ENCODE measurements around the gene C19orf38. TPM values are rescaled to one million over a fixed set of nuclear protein-coding genes. Genes with fewer than 3 reads are reported as not detected.
A peak's percentile ranks its signal among the peaks of the same experiment; 100 is the strongest.
"Not testable (repeated sequence)": the region's sequence is repeated elsewhere in the genome, so short reads cannot be mapped to it uniquely, and the experiment has no call there.

Gene C19orf38
- total and polyA plus RNA-seq, 12 donors, result 0.27 to 4.0 (median 0.64) TPM; not detected in 1

DNA sequence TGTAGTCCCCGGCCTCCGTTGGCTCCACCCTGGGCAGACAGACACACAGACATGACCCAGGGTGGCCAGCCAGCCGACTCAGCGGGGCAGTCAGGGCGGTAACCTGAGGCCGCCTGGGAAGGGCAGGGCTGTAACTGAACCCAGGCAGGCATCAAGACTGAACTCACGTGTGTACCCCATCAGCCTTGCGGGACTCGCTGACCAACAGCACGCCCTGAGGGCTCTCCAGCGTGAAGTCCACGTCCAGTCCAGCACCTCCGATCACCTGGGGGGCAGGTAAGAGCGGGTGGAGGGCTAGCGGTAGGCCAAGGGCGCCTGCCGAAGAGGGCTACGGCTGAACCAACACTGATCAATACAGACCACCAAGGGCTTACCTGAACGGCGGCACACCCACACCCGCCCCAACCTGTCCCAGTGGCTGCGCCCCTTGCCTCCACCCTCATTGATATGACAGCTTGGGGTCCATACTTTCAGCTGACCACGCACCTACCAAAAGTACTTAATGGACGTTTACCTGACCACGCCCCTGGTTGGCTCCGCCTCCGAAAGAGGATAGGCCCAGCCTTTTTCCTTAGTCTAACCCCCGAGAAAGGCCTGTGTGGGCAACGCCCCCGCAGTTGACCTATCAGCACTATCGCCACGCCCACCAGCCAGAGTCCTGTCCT lies 13.0 kb upstream of the C19orf38 start:
- TF ChIP-seq, protein P1, sequence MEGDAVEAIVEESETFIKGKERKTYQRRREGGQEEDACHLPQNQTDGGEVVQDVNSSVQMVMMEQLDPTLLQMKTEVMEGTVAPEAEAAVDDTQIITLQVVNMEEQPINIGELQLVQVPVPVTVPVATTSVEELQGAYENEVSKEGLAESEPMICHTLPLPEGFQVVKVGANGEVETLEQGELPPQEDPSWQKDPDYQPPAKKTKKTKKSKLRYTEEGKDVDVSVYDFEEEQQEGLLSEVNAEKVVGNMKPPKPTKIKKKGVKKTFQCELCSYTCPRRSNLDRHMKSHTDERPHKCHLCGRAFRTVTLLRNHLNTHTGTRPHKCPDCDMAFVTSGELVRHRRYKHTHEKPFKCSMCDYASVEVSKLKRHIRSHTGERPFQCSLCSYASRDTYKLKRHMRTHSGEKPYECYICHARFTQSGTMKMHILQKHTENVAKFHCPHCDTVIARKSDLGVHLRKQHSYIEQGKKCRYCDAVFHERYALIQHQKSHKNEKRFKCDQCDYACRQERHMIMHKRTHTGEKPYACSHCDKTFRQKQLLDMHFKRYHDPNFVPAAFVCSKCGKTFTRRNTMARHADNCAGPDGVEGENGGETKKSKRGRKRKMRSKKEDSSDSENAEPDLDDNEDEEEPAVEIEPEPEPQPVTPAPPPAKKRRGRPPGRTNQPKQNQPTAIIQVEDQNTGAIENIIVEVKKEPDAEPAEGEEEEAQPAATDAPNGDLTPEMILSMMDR (IDR thresholded peaks at IDR 0.05), result no peak
- H3K27ac ChIP-seq, result peak overlapping the region; percentile 54 to 99 (median 98)
- no peaks in the 10 kb centered on the region for H3K27me3 ChIP-seq
- peaks cover 0 to 20% (median 6%) of the 10 kb centered on the region in 11 donors for H3K9me3 ChIP-seq
- H3K4me1 ChIP-seq, result peaks cover 0 to 16% (median 5%) of the 10 kb centered on the region in 9 donors
- H3K4me3 ChIP-seq, result peak overlapping the region in 9 of 10 donors; percentile 6 to 86 (median 75)
- H3K36me3 ChIP-seq, result peaks cover 0 to 51% (median 21%) of the 10 kb centered on the region in 9 donors
- intact Hi-C loops (cut with DNase I), result loop anchor here in 1 of 10 donors (2.0 kb wide), 1 partner anchor 116 kb away; the partner anchor contains the start of gene DNM2
- no peak for DNase-seq
- 53% methylated on average over 32 of the region's 32 CpGs for WGBS, 2 donors
- peak in 1 of 8 donors; percentile 0 for ATAC-seq

DNA sequence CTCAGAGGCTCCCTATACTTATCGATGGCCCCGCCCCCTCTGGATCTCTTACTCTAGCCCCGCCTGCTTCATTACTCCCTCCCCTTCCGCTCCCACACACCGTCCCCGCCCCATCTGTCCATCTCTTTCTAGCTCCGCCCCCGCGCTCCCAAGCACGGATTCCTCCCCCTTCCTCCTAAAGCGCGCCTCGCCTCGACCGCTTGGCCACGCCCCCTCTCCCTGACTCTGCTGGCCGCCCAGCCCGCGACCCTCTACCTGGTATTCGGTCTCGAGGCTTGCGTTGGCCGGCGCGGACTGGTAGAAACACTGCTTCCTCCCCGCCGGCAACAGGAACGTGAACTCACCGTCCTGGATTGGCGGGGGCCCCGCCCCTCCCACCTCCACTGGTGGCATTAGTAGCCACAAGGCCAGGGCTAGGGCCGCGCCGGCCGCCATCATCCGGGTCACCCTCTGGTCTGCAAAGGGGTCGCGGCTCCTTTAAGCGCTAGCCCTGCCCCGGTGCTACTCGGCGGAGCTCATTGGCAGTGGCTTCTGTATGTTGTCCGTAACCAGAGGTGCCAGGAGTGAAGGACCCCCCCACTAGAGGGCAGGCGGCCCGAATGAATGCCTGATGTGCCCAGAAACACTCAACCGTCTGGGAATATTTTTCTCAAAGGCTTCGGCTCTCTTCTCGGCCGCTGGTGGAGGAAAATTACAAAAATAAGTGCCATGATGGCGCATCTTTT lies 12.3 kb upstream of the C19orf38 start, which contains the start of gene TMED1:
Gene TMED1 (minus strand): TSS at position 459 of the 725 bp plus-strand sequence. CDS start 21 bp downstream, at position 438.
- Histone ChIP-seq H3K27ac (peak within 1 kb of the TSS; percentile 94 to 99 (median 98)), H3K9me3 (peaks cover 0 to 20% (median 6%) of the 10 kb centered on the region in 11 donors), H3K27me3 (no peaks in the 10 kb centered on the region), H3K4me3 (peak within 1 kb of the TSS; percentile 55 to 86 (median 72)), H3K4me1 (peaks cover 0 to 16% (median 5%) of the 10 kb centered on the region in 9 donors), H3K36me3 (peaks cover 0 to 44% (median 14%) of the 10 kb centered on the region in 9 donors)
- TF ChIP-seq, protein P1 (IDR thresholded peaks at IDR 0.05), result peak in 7 of 9 donors; percentile 16 to 58 (median 43)
- WGBS, 2 donors, result 0 to 1% methylated on average over 49 to 50 of the region's 50 CpGs
- intact Hi-C loops (cut with DNase I), result loop anchor here in 2 of 10 donors (1.0 to 2.0 kb wide), 3 partner anchors 29 to 119 kb away; partner anchors contain the start of gene DNM2 (in 1 of the 2)
- peak; percentile 91 to 96 (median 94) for ATAC-seq
- DNase-seq, result peak; percentile 97 to 100

DNA sequence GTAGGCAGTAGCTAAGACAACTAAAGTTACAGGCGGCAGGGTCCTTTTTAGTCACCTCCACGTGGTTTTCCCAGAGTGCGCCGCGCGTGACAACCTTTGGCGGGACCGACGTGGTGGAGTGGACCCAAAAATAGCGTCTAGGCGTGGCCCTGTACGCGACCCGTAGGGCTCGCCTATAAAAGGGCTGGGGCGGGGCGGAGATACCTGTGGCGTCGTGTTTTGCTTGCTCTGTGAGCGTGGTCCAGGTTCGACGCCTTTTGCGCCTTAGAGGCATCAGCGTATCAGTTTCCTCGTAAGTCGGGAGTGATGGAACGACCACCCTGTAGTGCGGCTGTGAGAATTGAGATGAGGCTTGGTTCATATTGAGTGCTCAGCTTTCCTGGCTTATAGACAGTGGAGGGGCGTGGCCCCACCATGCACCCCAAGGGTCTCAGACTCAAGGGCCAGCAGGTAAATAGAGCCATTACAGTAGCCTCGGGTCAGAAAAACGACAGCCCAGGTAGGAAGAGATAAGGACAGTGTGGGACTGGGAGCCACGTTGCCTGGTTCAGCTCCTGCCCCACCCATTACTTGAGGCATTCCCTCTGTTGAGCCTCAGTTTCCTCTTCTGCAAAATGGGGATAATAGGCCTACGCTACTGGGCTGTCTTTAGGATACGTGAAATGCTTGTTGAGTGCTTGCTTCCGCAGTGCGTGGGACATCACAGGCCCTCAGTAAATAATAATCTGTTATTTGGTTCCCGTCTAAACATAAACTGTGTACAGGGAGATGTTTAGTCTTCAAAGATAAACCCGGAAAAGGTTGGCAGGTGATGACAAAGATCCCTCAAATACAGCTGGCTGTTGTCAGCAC lies 11.5 kb upstream of the C19orf38 start:
- H3K9me3 ChIP-seq, result peaks cover 0 to 20% (median 6%) of the 10 kb centered on the region in 11 donors
- peak; percentile 49 to 68 (median 63) for ATAC-seq
- H3K36me3 ChIP-seq, result peaks cover 0 to 36% (median 13%) of the 10 kb centered on the region in 9 donors
- TF ChIP-seq, protein P1 (IDR thresholded peaks at IDR 0.05), result no peak
- intact Hi-C loops (cut with DNase I), result loop anchor here in 1 of 10 donors (1.0 to 2.0 kb wide), 2 partner anchors 28 to 119 kb away; no protein-coding TSS in a partner anchor
- no peaks in the 10 kb centered on the region for H3K27me3 ChIP-seq
- H3K27ac ChIP-seq, result peak overlapping the region; percentile 94 to 99 (median 98)
- H3K4me1 ChIP-seq, result peaks cover 0 to 16% (median 5%) of the 10 kb centered on the region in 9 donors
- peak overlapping the region in 9 of 10 donors; percentile 55 to 86 (median 75) for H3K4me3 ChIP-seq
- WGBS, 2 donors, result 27 to 33% methylated on average over 38 of the region's 38 CpGs
- peak; percentile 88 to 89 for DNase-seq

DNA sequence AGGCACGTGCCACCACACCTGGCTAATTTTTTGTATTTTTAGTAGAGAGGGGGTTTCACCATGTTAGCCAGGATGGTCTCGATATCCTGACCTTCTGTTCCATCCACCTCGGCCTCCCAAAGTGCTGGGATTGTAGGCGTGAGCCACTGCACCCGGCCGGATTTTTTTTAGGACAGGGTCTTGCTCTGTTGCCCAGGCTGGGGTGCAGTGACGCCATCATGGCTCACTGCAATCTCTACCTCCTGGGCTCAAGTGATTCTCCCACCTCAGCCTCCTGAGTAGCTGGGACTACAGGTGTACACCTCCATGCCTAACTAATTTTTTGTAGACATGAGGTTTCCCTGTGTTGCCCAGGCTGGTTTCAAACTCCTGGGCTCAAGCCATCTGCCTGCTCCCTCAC lies 10.6 kb upstream of the C19orf38 start:
- DNase-seq, H3K4me3 ChIP-seq, H3K27me3 ChIP-seq, ATAC-seq, H3K27ac ChIP-seq: not testable (repeated sequence)
- peaks cover 0 to 16% (median 5%) of the 10 kb centered on the region in 9 donors for H3K4me1 ChIP-seq
- peaks cover 0 to 20% (median 6%) of the 10 kb centered on the region in 11 donors for H3K9me3 ChIP-seq
- peaks cover 0 to 26% (median 5%) of the 10 kb centered on the region in 9 donors for H3K36me3 ChIP-seq
- intact Hi-C loops (cut with DNase I), result loop anchor here in 1 of 10 donors (2.0 kb wide), 1 partner anchor 27 kb away; no protein-coding TSS in a partner anchor
- WGBS, 2 donors, result 95 to 98% methylated on average over 7 of the region's 7 CpGs
